Nephron progenitor cell (in vitro differentiated cells): ENCODE results near the gene MARS1.

Experiments used
- DNase-seq: peaks from one replicate; pipeline ENCODE4 v3.0.0; 2021
- H3K27ac Mint-ChIP-seq: 2 replicates; pipeline ENCODE4 v1.8.0; 2021; ENCODE audit warnings: mild to moderate bottlenecking, moderate library complexity, mixed read lengths
- H3K27me3 Mint-ChIP-seq: 2 replicates; pipeline ENCODE4 v1.8.0; 2021; ENCODE audit warnings: mild to moderate bottlenecking, low read depth, mixed read lengths; ENCODE audit not compliant: poor library complexity
- H3K36me3 Mint-ChIP-seq: 2 replicates; pipeline ENCODE4 v1.8.0; 2021; ENCODE audit warnings: low read depth, mixed read lengths
- H3K4me1 Mint-ChIP-seq: 2 replicates; pipeline ENCODE4 v1.8.0; 2021; ENCODE audit warnings: mixed read lengths
- H3K4me3 Mint-ChIP-seq: 2 replicates; pipeline ENCODE4 v1.8.0; 2021; ENCODE audit warnings: mild to moderate bottlenecking, moderate library complexity, mixed read lengths
- H3K9me3 Mint-ChIP-seq: 2 replicates; pipeline ENCODE4 v1.8.0; 2021; ENCODE audit warnings: mild to moderate bottlenecking, moderate library complexity, mixed read lengths
- TF ChIP-seq, protein P1 (sequence below): fragments of 200-600 bp; sonication (generic); IDR thresholded peaks from 2 replicates; pipeline ENCODE4 v1.5.0; 2021; ENCODE audit warnings: antibody characterized with exemption

MARS1 gene

DNA sequence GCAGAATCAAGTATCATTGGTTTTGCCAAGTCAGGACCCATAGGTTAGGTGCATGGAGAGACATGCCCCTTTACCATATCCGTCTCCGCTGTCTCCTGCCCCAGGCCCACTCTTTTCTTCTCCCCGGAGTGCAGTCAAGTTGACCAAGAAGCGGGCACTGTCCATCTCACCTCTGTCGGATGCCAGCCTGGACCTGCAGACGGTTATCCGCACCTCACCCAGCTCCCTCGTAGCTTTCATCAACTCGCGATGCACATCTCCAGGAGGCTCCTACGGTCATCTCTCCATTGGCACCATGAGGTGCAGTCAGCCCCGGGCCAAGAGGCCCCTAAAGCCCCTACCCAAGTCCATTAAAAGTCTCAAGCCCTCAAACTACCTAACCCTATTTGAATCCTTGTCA is 23.3 kb upstream of the MARS1 start:
- TF ChIP-seq, protein P1, sequence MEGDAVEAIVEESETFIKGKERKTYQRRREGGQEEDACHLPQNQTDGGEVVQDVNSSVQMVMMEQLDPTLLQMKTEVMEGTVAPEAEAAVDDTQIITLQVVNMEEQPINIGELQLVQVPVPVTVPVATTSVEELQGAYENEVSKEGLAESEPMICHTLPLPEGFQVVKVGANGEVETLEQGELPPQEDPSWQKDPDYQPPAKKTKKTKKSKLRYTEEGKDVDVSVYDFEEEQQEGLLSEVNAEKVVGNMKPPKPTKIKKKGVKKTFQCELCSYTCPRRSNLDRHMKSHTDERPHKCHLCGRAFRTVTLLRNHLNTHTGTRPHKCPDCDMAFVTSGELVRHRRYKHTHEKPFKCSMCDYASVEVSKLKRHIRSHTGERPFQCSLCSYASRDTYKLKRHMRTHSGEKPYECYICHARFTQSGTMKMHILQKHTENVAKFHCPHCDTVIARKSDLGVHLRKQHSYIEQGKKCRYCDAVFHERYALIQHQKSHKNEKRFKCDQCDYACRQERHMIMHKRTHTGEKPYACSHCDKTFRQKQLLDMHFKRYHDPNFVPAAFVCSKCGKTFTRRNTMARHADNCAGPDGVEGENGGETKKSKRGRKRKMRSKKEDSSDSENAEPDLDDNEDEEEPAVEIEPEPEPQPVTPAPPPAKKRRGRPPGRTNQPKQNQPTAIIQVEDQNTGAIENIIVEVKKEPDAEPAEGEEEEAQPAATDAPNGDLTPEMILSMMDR, result no peak
- Mint-ChIP-seq H3K27ac (no peak overlapping the region), H3K4me1 (peaks cover 31% of the 10 kb centered on the region), H3K9me3 (no peaks in the 10 kb centered on the region), H3K27me3 (peaks cover 68% of the 10 kb centered on the region), H3K4me3 (no peak overlapping the region), H3K36me3 (no peaks in the 10 kb centered on the region)
- DNase-seq, result no peak

DNA sequence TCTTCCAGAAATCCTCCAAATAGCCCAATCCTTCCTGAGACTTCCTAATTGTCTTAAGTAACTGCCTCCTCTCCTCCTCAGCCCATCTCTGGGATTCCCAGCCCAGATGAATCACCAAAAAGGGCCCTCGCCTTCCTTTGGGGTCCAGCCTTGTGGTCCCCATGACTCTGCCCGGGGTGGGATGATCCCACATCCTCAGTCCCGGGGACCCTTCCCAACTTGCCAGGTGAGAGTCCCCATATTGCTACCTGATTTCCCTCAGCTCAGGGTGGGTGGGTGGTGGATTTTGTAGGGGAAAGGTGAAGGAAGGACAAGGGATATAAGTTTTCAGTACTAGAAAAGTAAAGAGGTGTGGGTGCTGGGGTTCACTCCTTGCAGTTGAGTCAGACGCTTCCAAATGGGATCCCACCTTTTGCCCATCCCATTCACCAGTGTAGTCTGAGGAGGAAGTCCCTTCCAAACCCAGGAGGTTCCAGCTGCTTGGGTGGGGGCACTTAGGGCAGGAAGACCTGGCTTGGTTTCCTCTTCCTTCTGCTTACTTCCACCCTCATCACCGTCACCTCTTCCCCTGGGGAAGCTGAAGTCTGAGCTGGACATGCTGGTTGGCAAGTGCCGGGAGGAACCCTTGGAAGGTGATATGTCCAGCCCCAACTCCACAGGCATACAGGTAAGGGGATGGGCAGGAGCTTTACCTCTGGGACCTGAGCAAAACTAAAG is 22.7 kb upstream of the MARS1 start:
- peaks cover 68% of the 10 kb centered on the region for H3K27me3 Mint-ChIP-seq
- H3K9me3 Mint-ChIP-seq, result no peaks in the 10 kb centered on the region
- H3K27ac Mint-ChIP-seq, result no peak overlapping the region
- no peak for DNase-seq
- no peak overlapping the region for H3K4me3 Mint-ChIP-seq
- TF ChIP-seq, protein P1, result no peak
- H3K36me3 Mint-ChIP-seq, result no peaks in the 10 kb centered on the region
- H3K4me1 Mint-ChIP-seq, result peaks cover 27% of the 10 kb centered on the region

DNA sequence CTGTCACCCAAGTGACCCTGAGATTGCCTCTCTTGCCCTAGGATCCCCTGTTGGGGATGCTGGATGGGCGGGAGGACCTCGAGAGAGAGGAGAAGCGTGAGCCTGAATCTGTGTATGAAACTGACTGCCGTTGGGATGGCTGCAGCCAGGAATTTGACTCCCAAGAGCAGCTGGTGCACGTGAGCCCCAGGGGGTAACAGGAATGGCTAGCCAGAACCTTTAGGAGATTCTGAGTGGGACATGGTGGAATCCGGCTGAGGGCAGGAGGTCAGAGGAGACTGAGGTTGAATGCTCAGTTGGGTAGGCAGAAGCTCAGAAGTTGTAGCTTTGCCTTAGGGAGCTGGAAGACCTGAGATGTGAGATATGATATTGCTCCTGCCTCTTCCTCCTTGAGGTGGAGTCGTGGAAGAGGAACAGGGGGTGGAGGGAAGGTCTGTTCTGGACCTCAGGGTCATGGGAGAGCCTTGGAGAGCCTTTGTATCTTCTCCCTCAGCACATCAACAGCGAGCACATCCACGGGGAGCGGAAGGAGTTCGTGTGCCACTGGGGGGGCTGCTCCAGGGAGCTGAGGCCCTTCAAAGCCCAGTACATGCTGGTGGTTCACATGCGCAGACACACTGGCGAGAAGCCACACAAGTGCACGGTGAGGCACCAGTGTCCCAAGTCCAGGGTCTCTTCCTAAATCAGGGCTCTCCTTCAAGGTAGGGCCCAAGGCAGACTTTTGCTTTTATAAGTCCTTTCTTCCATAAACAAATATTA is 21.9 kb upstream of the MARS1 start:
- DNase-seq, result no peak
- Mint-ChIP-seq H3K4me3 (no peak overlapping the region), H3K36me3 (no peaks in the 10 kb centered on the region), H3K27me3 (peaks cover 65% of the 10 kb centered on the region), H3K4me1 (peaks cover 21% of the 10 kb centered on the region), H3K27ac (no peak overlapping the region), H3K9me3 (no peaks in the 10 kb centered on the region)
- TF ChIP-seq, protein P1, result no peak

DNA sequence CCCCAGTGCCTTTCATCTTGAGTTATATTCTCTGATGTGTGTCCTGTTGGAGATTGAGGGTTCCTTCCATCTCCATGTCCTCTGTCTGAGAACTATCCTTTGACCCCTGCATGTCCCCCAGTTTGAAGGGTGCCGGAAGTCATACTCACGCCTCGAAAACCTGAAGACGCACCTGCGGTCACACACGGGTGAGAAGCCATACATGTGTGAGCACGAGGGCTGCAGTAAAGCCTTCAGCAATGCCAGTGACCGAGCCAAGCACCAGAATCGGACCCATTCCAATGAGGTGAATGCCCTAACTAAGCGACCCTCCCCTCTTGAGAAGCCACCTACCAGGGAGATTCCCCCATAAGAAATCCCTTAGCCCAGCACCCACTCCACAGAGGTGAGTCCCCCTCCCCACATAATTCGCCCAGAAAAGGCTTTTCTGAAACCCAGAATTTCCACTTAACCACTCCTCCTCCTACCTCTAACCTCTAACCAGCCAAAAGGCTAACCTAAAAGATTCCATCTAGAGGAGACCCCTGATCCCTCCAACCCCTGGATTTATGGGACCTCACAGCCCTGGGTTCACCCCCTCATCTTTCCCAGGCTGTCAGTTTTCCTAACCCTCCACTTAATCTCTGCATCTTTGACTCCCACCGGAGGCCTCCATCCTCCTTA is 20.5 kb upstream of the MARS1 start:
- peaks cover 71% of the 10 kb centered on the region for H3K27me3 Mint-ChIP-seq
- no peaks in the 10 kb centered on the region for H3K36me3 Mint-ChIP-seq

DNA sequence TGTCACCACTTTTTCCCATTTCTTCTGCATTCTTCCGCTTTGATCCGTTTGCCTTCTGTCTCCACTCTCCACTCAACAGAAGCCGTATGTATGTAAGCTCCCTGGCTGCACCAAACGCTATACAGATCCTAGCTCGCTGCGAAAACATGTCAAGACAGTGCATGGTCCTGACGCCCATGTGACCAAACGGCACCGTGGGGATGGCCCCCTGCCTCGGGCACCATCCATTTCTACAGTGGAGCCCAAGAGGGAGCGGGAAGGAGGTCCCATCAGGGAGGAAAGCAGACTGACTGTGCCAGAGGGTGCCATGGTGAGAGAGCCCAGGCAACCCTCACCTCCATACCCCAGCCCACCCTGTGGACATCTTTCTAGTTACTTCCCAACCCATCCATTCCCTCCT is 20.0 kb upstream of the MARS1 start:
- DNase-seq, result no peak
- Mint-ChIP-seq H3K27ac (no peak overlapping the region), H3K4me3 (no peak overlapping the region), H3K4me1 (peaks cover 2% of the 10 kb centered on the region), H3K9me3 (no peaks in the 10 kb centered on the region), H3K36me3 (no peaks in the 10 kb centered on the region), H3K27me3 (peaks cover 71% of the 10 kb centered on the region)
- TF ChIP-seq, protein P1, result no peak

More for the DNA sequence above, 20.5 kb upstream of the MARS1 start:
- Mint-ChIP-seq H3K9me3 (no peaks in the 10 kb centered on the region), H3K27ac (no peak overlapping the region), H3K4me1 (peaks cover 8% of the 10 kb centered on the region), H3K4me3 (no peak overlapping the region)
- TF ChIP-seq, protein P1, result no peak
- DNase-seq, result no peak
